RWPE2 (cell line): ENCODE results near the gene MED9.

ENCODE experiments used
- ATAC-seq: fragments of 200-7000 bp; cut with Tn5 transposase; 3 replicates; pipeline ENCODE4 v1.9.1; 2021; ENCODE audit warnings: low read depth
- DNase-seq: peaks from one replicate; pipeline ENCODE4 v3.0.0-alpha.2; 2020; ENCODE audit warnings: low spot score
- H3K27ac ChIP-seq: fragments of 450-650 bp; 2 replicates; pipeline ENCODE4 v1.5.1; 2017; ENCODE audit warnings: mild to moderate bottlenecking; ENCODE audit not compliant: poor library complexity, severe bottlenecking
- H3K27me3 ChIP-seq: fragments of 250-450 bp; sonication (Bioruptor Pico); 2 replicates; pipeline ENCODE4 v1.5.1; 2021; ENCODE audit warnings: mild to moderate bottlenecking, moderate library complexity; ENCODE audit not compliant: insufficient read depth, poor library complexity, severe bottlenecking
- H3K36me3 ChIP-seq: fragments of 250-450 bp; sonication (Bioruptor Pico); 2 replicates; pipeline ENCODE4 v1.5.1; 2020; ENCODE audit warnings: low read depth, mild to moderate bottlenecking, moderate library complexity
- H3K4me1 ChIP-seq: fragments of 250-450 bp; sonication (Bioruptor Pico); 2 replicates; pipeline ENCODE4 v1.5.1; 2021; ENCODE audit warnings: mild to moderate bottlenecking, moderate library complexity; ENCODE audit not compliant: insufficient read depth, poor library complexity, severe bottlenecking
- H3K4me3 ChIP-seq: fragments of 250-450 bp; sonication (Bioruptor Pico); 2 replicates; pipeline ENCODE4 v1.5.1; 2021; ENCODE audit warnings: mild to moderate bottlenecking, moderate library complexity; ENCODE audit not compliant: severe bottlenecking
- H3K9me3 ChIP-seq: fragments of 250-450 bp; sonication (Bioruptor Pico); 2 replicates; pipeline ENCODE4 v1.5.1; 2021; ENCODE audit warnings: mild to moderate bottlenecking, moderate library complexity; ENCODE audit not compliant: severe bottlenecking
- CTCF ChIP-seq: fragments of 450-650 bp; IDR thresholded peaks from one replicate; pipeline ENCODE4 v1.5.1; 2017; ENCODE audit warnings: mild to moderate bottlenecking, moderate library complexity; ENCODE audit not compliant: poor library complexity, severe bottlenecking

MED9 gene

GRCh38 chr17:17535957-17536356 lies 59.2 kb downstream of the MED9 start:
- Histone ChIP-seq H3K27me3 (no peaks in the 10 kb centered on the region), H3K9me3 (no peaks in the 10 kb centered on the region), H3K27ac (no peak overlapping the region), H3K36me3 (no peaks in the 10 kb centered on the region), H3K4me3 (no peak overlapping the region), H3K4me1 (no peaks in the 10 kb centered on the region)
- no peak for DNase-seq
- TF ChIP-seq CTCF = no peak
- peak; percentile 36; the same call in 1 of the 3 replicates for ATAC-seq

GRCh38 chr17:17536702-17537101 lies 59.9 kb downstream of the MED9 start:
- ATAC-seq (no peak), DNase-seq (no peak)
- no peaks in the 10 kb centered on the region for H3K9me3 ChIP-seq
- no peak overlapping the region for H3K27ac ChIP-seq
- no peaks in the 10 kb centered on the region for H3K27me3 ChIP-seq
- no peaks in the 10 kb centered on the region for H3K36me3 ChIP-seq
- no peaks in the 10 kb centered on the region for H3K4me1 ChIP-seq
- TF ChIP-seq CTCF = no peak
- no peak overlapping the region for H3K4me3 ChIP-seq

GRCh38 chr17:17537311-17538099 lies 60.7 kb downstream of the MED9 start:
- H3K27ac ChIP-seq = no peak overlapping the region
- ATAC-seq = no peak
- no peak for TF ChIP-seq CTCF

GRCh38 chr17:17538417-17539391 lies 61.9 kb downstream of the MED9 start:
- Histone ChIP-seq H3K27me3 (no peaks in the 10 kb centered on the region), H3K36me3 (no peaks in the 10 kb centered on the region), H3K9me3 (no peaks in the 10 kb centered on the region), H3K4me3 (no peak overlapping the region), H3K27ac (no peak overlapping the region), H3K4me1 (no peaks in the 10 kb centered on the region)
- ATAC-seq (peak; percentile 51; the same call in 2 of the 3 replicates), DNase-seq (no peak)
- no peak for TF ChIP-seq CTCF

More at GRCh38 chr17:17537311-17538099, 60.7 kb downstream of the MED9 start:
- Histone ChIP-seq H3K27me3 (no peaks in the 10 kb centered on the region), H3K4me3 (no peak overlapping the region), H3K9me3 (no peaks in the 10 kb centered on the region), H3K36me3 (no peaks in the 10 kb centered on the region), H3K4me1 (no peaks in the 10 kb centered on the region)
- DNase-seq = no peak
